IMR-90 (cell line): ENCODE measurements around the gene GFOD2. TPM values are rescaled to one million over a fixed set of nuclear protein-coding genes. Genes with fewer than 3 reads are reported as not detected.

ENCODE experiments used
- ATAC-seq: fragments of 200-7000 bp; cut with Tn5 transposase; 2 replicates; pipeline ENCODE4 v1.9.1; 2020; ENCODE audit warnings: low read depth, mild to moderate bottlenecking, moderate library complexity
- BruUV-seq: library from RNA; stranded (reverse); fragments of 400-500 nt; replicated peaks from 2 replicates; lab custom pipeline; 2021; lab: Mats Ljungman, UMichigan
- CTCF ChIA-PET: fragments of 300-600 bp; formaldehyde crosslinking; extraction: SDS; loops from one replicate; lab custom pipeline; 2021; ENCODE audit warnings: antibody characterized with exemption; lab: Yijun Ruan, JAX
- POLR2A ChIA-PET: fragments of 300-600 bp; sonication (Branson Sonifier 250); formaldehyde crosslinking; loops from one replicate; lab custom pipeline; 2022; ENCODE audit warnings: antibody characterized with exemption; ENCODE audit not compliant: unreplicated experiment; lab: Charles Lee
- DNase-seq: peaks from one replicate; pipeline ENCODE4 v3.0.0; 2013
- H2AFZ ChIP-seq: replicated peaks from 2 replicates; pipeline ENCODE3; 2013; ENCODE audit warnings: low read length, mild to moderate bottlenecking; ENCODE audit not compliant: poor library complexity
- H2AK5ac ChIP-seq: 2 replicates; pipeline ENCODE4 v1.6.1; 2013; ENCODE audit warnings: low read depth, low read length, inconsistent platforms
- H2AK9ac ChIP-seq: replicated peaks from 2 replicates; pipeline ENCODE3; 2013; ENCODE audit warnings: mild to moderate bottlenecking, low read depth, low read length, moderate library complexity; ENCODE audit not compliant: poor library complexity
- H2BK120ac ChIP-seq: 2 replicates; pipeline ENCODE4 v1.6.1; 2013; ENCODE audit warnings: low read depth, low read length, inconsistent platforms
- H2BK15ac ChIP-seq: 3 replicates; pipeline ENCODE4 v1.6.1; 2013; ENCODE audit warnings: low read depth, low read length, inconsistent platforms
- H2BK20ac ChIP-seq: 2 replicates; pipeline ENCODE4 v1.6.1; 2013; ENCODE audit warnings: low read depth, mild to moderate bottlenecking, inconsistent platforms, low read length, moderate library complexity
- H2BK5ac ChIP-seq: 2 replicates; pipeline ENCODE4 v1.6.1; 2013; ENCODE audit warnings: mild to moderate bottlenecking, low read depth, low read length, inconsistent platforms; ENCODE audit not compliant: poor library complexity, severe bottlenecking
- H3K14ac ChIP-seq: replicated peaks from 2 replicates; pipeline ENCODE4 v1.6.1; 2013; ENCODE audit warnings: low read depth, low read length, inconsistent platforms
- H3K18ac ChIP-seq: 2 replicates; pipeline ENCODE4 v1.6.1; 2013; ENCODE audit warnings: low read depth, low read length, control low read depth
- H3K23ac ChIP-seq: 2 replicates; pipeline ENCODE4 v1.6.1; 2013; ENCODE audit warnings: low read depth, low read length, inconsistent platforms
- H3K27ac ChIP-seq: 2 replicates; pipeline ENCODE4 v1.5.1; 2013; ENCODE audit warnings: mild to moderate bottlenecking, control low read depth, low read length; ENCODE audit not compliant: insufficient read depth
- H3K27me3 ChIP-seq: 2 replicates; pipeline ENCODE4 v1.6.1; 2013; ENCODE audit warnings: low read length; ENCODE audit not compliant: control insufficient read depth, insufficient read depth
- H3K36me3 ChIP-seq: 2 replicates; pipeline ENCODE4 v1.6.1; 2013; ENCODE audit warnings: low read length, mixed read lengths; ENCODE audit not compliant: control insufficient read depth, insufficient read depth
- H3K4ac ChIP-seq: 2 replicates; pipeline ENCODE4 v1.6.1; 2013; ENCODE audit warnings: low read depth, low read length, inconsistent platforms
- H3K4me1 ChIP-seq: 2 replicates; pipeline ENCODE4 v1.6.1; 2013; ENCODE audit warnings: low read length, mixed read lengths; ENCODE audit not compliant: control insufficient read depth, insufficient read depth
- H3K4me2 ChIP-seq: 2 replicates; pipeline ENCODE4 v1.6.1; 2013; ENCODE audit warnings: low read depth, mild to moderate bottlenecking, control low read depth, low read length, moderate library complexity
- H3K4me3 ChIP-seq: 2 replicates; pipeline ENCODE4 v1.5.1; 2013; ENCODE audit warnings: low read depth, mild to moderate bottlenecking, control low read depth, low read length, moderate library complexity; ENCODE audit not compliant: insufficient read depth
- H3K56ac ChIP-seq: 2 replicates; pipeline ENCODE4 v1.6.1; 2013; ENCODE audit warnings: low read length, inconsistent platforms; ENCODE audit not compliant: insufficient read depth; ENCODE audit errors: extremely low read depth
- H3K79me1 ChIP-seq, 2 experiments: 2 replicates each; pipeline ENCODE4 v1.6.1; 2013; ENCODE audit warnings: low read length in 2 of 2, inconsistent platforms in 1 of 2, low read depth in 1 of 2
- H3K9ac ChIP-seq: 2 replicates; pipeline ENCODE4 v1.6.1; 2013; ENCODE audit warnings: low read depth, low read length, control low read depth
- H3K9me1 ChIP-seq: 2 replicates; pipeline ENCODE4 v1.6.1; 2013; ENCODE audit warnings: low read length, inconsistent platforms; ENCODE audit not compliant: insufficient read depth
- H3K9me3 ChIP-seq: 2 replicates; pipeline ENCODE4 v1.6.1; 2013; ENCODE audit warnings: low read length; ENCODE audit not compliant: control insufficient read depth, insufficient read depth
- H4K20me1 ChIP-seq: 2 replicates; pipeline ENCODE4 v1.6.1; 2013; ENCODE audit warnings: low read length, inconsistent platforms; ENCODE audit not compliant: insufficient read depth
- H4K5ac ChIP-seq: 2 replicates; pipeline ENCODE4 v1.6.1; 2013; ENCODE audit warnings: mild to moderate bottlenecking, low read depth, low read length, control low read depth
- H4K8ac ChIP-seq, 2 experiments: 2 replicates each; pipeline ENCODE4 v1.6.1; 2013; ENCODE audit warnings: low read depth in 2 of 2, low read length in 2 of 2, control low read depth in 1 of 2, inconsistent platforms in 1 of 2
- H4K91ac ChIP-seq: 2 replicates; pipeline ENCODE4 v1.6.1; 2013; ENCODE audit warnings: low read depth, low read length, inconsistent platforms; ENCODE audit not compliant: insufficient read depth
- SMC3 ChIP-seq: fragments of 150-350 bp; IDR thresholded peaks from 2 replicates; pipeline ENCODE4 v1.6.1; 2016; ENCODE audit warnings: low read depth, mild to moderate bottlenecking, antibody characterized with exemption, low read length, moderate library complexity
- WGBS, 2 experiments: methylation state at CpG; one replicate each; pipeline versions ENCODE4 v1.1.5 to v1.1.7; 2013; ENCODE audit warnings: missing lambda C conversion rate in 2 of 2; ENCODE audit not compliant: insufficient read length in 1 of 2; ENCODE audit errors: extremely low coverage in 2 of 2; 5-methylcytosine and 5-hydroxymethylcytosine counted together
- dilution Hi-C: fragments of 300-500 bp; cut with HindIII; formaldehyde crosslinking; loops from one replicate; pipeline ENCODE4 v1.14.3; 2018; ENCODE audit warnings: low sequenced_read_pairs; ENCODE audit not compliant: unreplicated experiment
- in situ Hi-C: fragments of 300-500 bp; cut with MboI; formaldehyde crosslinking; loops from 3 replicates; pipeline ENCODE4 v1.14.3; 2019; ENCODE audit warnings: low sequenced_read_pairs, inconsistent platforms, mixed read lengths
- intact Hi-C: fragments of 100-400 bp; cut with micrococcal nuclease; formaldehyde crosslinking; loops from 2 replicates; pipeline ENCODE4 v1.10.0; 2022
- polyA plus RNA-seq, 3 experiments: library from polyadenylated mRNA; depleted of rRNA; stranded (reverse); fragments of >200 nt; gene quantifications; 2 replicates each; pipeline ENCODE4 v1.2.3, GENCODE V29; 2012; ENCODE audit warnings: low replicate concordance in 1 of 3
- total RNA-seq: library from RNA; depleted of rRNA; stranded (reverse); fragments of >200 nt; gene quantifications from 2 replicates; pipeline ENCODE4 v1.2.3, GENCODE V29; 2012

Gene GFOD2
- total and polyA plus RNA-seq, 2 of the 4 experiments (the other 2 are of a cell fraction): 12.3 to 18.1 TPM

DNA sequence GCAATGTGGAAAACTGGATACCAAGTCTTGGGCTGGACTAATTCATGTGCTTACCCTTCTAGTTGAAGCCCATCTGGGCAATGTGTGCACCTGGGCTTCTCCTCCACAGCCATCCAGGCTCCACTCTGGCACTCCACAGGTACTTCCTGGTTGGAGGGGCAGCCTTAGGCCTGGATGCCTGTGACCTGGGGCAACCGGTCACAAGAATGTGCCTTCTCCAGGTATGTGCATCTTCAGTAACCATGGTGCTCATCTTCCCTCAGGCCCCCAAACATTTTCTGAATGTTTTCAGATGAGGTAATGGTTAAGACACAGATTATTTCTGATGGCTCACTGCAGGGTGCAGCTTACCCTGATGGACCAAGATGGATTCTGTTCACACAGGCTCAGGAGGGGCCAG is 41.4 kb downstream of the GFOD2 start:
- no peak overlapping the region for H4K91ac ChIP-seq
- BruUV-seq: no TSS peak
- intact Hi-C loops: loop anchor here (10.0 kb wide), 1 partner anchor 357 kb away; no protein-coding TSS in a partner anchor

More for the DNA sequence above, 41.4 kb downstream of the GFOD2 start:
- H3K36me3 ChIP-seq: peaks cover 13% of the 10 kb centered on the region
- CTCF ChIA-PET: no interaction called here
- H3K56ac ChIP-seq: no peak overlapping the region
- DNase-seq (no peak), ATAC-seq (no peak)
- dilution Hi-C loops: no loop called here
- H2BK20ac ChIP-seq: no peak overlapping the region
- no peak overlapping the region for H4K8ac ChIP-seq
- no peak overlapping the region for H3K4ac ChIP-seq
- no peak overlapping the region for H2BK120ac ChIP-seq
- no peak overlapping the region for H3K4me3 ChIP-seq
- H2AK9ac ChIP-seq: no peak overlapping the region
- 0 out of 2 replicates have a peak, but pooled peaks cover 3% of the 10 kb centered on the region for H3K9me1 ChIP-seq
- no peak overlapping the region for H2AK5ac ChIP-seq
- no peaks in the 10 kb centered on the region for H3K27me3 ChIP-seq
- no peaks in the 10 kb centered on the region for H3K4me1 ChIP-seq
- no peak overlapping the region for H2AFZ ChIP-seq
- peaks cover 0 to 17% of the 10 kb centered on the region in 2 experiments; a peak in 2 of 4 replicates for H3K79me1 ChIP-seq
- in situ Hi-C loops: no loop called here
- no peaks in the 10 kb centered on the region for H4K20me1 ChIP-seq
- TF ChIP-seq SMC3: no peak
- no peak overlapping the region for H3K23ac ChIP-seq
- WGBS, 2 experiments: no CpG with 5 or more reads among the region's 1 CpG
- H3K18ac ChIP-seq: no peak overlapping the region
- no peak overlapping the region for H3K4me2 ChIP-seq
- H3K9me3 ChIP-seq: no peaks in the 10 kb centered on the region
- POLR2A ChIA-PET: no interaction called here
- no peak overlapping the region for H3K9ac ChIP-seq
- no peak overlapping the region for H4K5ac ChIP-seq
- no peak overlapping the region for H2BK5ac ChIP-seq
- no peak overlapping the region for H3K27ac ChIP-seq
- no peak overlapping the region for H2BK15ac ChIP-seq
- H3K14ac ChIP-seq: no peak overlapping the region
